Sigmoid colon (tissue), 7 donors: Measurements from ENCODE around the gene DLGAP4. TPM values are rescaled to one million over a fixed set of nuclear protein-coding genes. Genes with fewer than 3 reads are reported as not detected.

ENCODE experiments used
- DNase-seq: peaks from one replicate; pipeline ENCODE4 v3.0.0-alpha.2; 2019
- H3K27ac ChIP-seq, 4 donors: fragments of 200-600 bp; sonication (generic); one replicate each; pipeline ENCODE4 v1.5.1; 2016 to 2019; ENCODE audit warnings: mild to moderate bottlenecking in 1 of 4
- H3K27me3 ChIP-seq, 3 donors: fragments of 200-600 bp; sonication (generic); one replicate each; pipeline ENCODE4 v1.5.1; 2019; ENCODE audit warnings: mild to moderate bottlenecking in 1 of 3
- H3K36me3 ChIP-seq, 4 donors: fragments of 200-600 bp; sonication (generic); one replicate each; pipeline ENCODE4 v1.5.1; 2016 to 2019
- H3K4me1 ChIP-seq, 4 donors: fragments of 200-600 bp; sonication (generic); one replicate each; pipeline ENCODE4 v1.5.1; 2017 to 2019
- H3K4me3 ChIP-seq, 4 donors: fragments of 200-600 bp; sonication (generic); one replicate each; pipeline ENCODE4 v1.5.1; 2017 to 2019; ENCODE audit warnings: mild to moderate bottlenecking in 2 of 4, moderate library complexity in 1 of 4
- H3K9me3 ChIP-seq, 4 donors: fragments of 200-600 bp in 3 of 4; sonication (generic) in 3 of 4; one replicate each; pipeline versions ENCODE4 v1.5.1 to v1.6.1; 2013 to 2019
- EP300 ChIP-seq, 4 donors: sonication (generic); formaldehyde crosslinking; IDR thresholded peaks; one replicate each; pipeline ENCODE4 v1.6.1; 2017; ENCODE audit warnings: antibody characterized with exemption in 4 of 4
- POLR2A ChIP-seq, 2 donors: fragments of 450-650 bp; IDR thresholded peaks; one replicate each; pipeline ENCODE4 v1.6.1; 2016; ENCODE audit warnings: antibody characterized with exemption in 2 of 2, mild to moderate bottlenecking in 2 of 2, moderate library complexity in 2 of 2
- POLR2AphosphoS5 ChIP-seq, 4 donors: sonication (generic); formaldehyde crosslinking; IDR thresholded peaks; one replicate each; pipeline ENCODE4 v1.6.1; 2017; ENCODE audit warnings: antibody characterized with exemption in 4 of 4
- WGBS, 2 donors: extraction: QIAGEN DNeasy Blood & Tissue Kit; methylation state at CpG; one replicate each; pipeline ENCODE4 v1.1.7; 2013; 5-methylcytosine and 5-hydroxymethylcytosine counted together
- intact Hi-C: fragments of 100-400 bp; cut with DNase I; formaldehyde crosslinking; loops from one replicate; pipeline ENCODE4 v1.15.1; 2023
- polyA plus RNA-seq, 3 donors: library from polyadenylated mRNA; stranded (reverse); fragments of 200-250 nt; gene quantifications; one replicate each; pipeline ENCODE4 v1.2.3, GENCODE V29; 2013
- total RNA-seq, 4 donors: library from RNA; depleted of rRNA; stranded (reverse); fragments of >200 nt; gene quantifications; one replicate each; pipeline ENCODE4 v1.1.0, GENCODE V29; 2016
- TF ChIP-seq, protein P1 (sequence below), 4 experiments: fragments of 450-650 bp in 3 of 4; fragments of 200-600 bp in 1 of 4; IDR thresholded peaks; one replicate each; pipeline ENCODE4 v1.5.1; 2016 to 2019; ENCODE audit warnings: antibody characterized with exemption in 4 of 4, mild to moderate bottlenecking in 3 of 4, moderate library complexity in 2 of 4
- donor health status: healthy with polysubstance abuse.
- donor health status: Bipolar disorder and iron deficiency.
- donor health status: healthy.

DLGAP4 gene
- total and polyA plus RNA-seq, 7 donors = 21.0 to 60.7 (median 36.9) TPM

DNA sequence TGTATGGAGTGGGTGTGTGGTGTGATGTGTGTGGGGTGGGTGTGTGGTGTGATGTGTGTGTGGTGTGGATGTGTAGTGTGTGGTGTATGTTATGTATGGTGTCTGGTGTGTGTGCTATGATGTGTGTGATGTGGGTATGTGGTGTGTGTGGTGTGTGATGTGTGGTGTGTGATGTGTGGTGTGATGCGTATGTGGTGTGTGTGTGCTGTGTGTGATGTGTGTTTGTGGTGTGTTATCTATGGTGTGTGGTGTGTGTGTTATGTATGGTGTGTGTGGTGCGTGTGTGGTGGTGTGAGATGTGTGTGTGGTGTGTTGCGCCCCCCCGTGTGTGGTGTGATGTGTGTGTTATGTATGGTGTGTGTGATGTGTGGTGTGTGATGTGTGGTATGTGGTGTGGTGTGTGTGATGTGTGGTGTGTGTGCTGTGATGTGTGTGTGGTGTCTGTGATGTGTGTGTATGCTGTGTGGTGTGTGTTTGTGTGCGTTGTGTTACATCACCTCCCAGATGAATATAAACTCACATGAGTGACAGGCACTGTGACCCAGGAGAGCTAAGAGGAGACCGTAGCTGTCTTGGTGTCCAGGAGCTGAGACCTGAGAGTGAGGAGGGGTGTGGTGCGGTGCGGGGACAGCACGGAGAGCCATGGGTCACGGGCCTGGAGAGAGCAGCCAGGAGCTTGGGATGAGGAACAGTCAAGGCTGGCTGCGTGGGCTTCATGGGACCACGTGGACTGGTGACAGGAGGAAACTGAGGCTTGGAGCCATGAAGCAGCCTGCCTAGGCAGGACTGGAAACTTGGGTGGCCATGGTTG is 8.8 kb downstream of the DLGAP4 start:
- H3K4me3 ChIP-seq = no peak overlapping the region
- no peaks in the 10 kb centered on the region for H3K36me3 ChIP-seq
- peaks cover 0 to 39% (median 19%) of the 10 kb centered on the region in 3 donors for H3K27me3 ChIP-seq
- H3K9me3 ChIP-seq = no peaks in the 10 kb centered on the region
- WGBS, 2 donors = 38 to 57% methylated on average over 11 of the region's 12 CpGs
- no peak overlapping the region for H3K27ac ChIP-seq
- intact Hi-C loops = no loop called here
- DNase-seq = peak; percentile 27
- no peak for TF ChIP-seq POLR2A (IDR thresholded peaks at IDR 0.05)
- TF ChIP-seq POLR2AphosphoS5 (IDR thresholded peaks at IDR 0.05) = no peak
- no peak for TF ChIP-seq EP300 (IDR thresholded peaks at IDR 0.05)
- TF ChIP-seq, protein P1, sequence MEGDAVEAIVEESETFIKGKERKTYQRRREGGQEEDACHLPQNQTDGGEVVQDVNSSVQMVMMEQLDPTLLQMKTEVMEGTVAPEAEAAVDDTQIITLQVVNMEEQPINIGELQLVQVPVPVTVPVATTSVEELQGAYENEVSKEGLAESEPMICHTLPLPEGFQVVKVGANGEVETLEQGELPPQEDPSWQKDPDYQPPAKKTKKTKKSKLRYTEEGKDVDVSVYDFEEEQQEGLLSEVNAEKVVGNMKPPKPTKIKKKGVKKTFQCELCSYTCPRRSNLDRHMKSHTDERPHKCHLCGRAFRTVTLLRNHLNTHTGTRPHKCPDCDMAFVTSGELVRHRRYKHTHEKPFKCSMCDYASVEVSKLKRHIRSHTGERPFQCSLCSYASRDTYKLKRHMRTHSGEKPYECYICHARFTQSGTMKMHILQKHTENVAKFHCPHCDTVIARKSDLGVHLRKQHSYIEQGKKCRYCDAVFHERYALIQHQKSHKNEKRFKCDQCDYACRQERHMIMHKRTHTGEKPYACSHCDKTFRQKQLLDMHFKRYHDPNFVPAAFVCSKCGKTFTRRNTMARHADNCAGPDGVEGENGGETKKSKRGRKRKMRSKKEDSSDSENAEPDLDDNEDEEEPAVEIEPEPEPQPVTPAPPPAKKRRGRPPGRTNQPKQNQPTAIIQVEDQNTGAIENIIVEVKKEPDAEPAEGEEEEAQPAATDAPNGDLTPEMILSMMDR (IDR thresholded peaks at IDR 0.05) = no peak
- no peaks in the 10 kb centered on the region for H3K4me1 ChIP-seq

DNA sequence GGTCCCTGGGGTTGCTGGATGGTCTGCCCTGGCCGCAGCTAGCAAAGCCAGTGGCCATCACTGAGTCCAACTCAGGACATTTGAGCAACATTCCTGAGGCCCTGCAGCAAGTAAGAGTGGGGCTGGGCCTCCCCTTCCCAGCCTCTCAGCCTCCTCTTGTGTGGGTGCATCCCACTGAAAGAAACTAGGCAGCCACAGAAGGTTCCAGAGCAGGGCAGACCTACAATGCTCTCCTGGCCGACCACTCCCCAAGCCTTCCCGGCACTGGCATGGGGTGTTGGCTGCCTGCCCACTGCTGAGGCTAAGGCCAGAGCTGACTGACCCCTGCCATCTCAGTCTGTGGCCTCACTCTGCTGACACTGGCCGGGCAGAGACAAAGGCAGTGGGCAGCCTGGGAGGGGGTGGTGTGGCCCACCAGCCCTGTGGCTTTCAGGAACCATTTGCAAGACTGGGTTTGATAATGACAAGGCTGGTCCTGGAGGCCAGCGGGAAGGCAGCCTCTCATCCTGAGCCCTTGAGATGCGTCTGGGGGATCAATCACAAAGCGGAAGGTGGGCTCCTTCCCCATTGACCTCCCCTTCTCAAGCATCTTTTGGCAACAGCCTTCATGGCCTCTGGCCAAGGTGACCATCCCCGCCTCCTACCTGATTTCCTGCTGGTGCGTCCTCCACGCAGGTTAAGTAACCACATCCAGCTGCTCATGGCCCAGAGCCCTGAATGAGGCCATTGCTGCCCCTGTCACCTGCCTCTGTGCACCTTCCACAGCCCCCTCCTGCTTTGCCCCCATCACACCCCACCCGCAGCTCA is 9.6 kb downstream of the DLGAP4 start:
- intact Hi-C loops = no loop called here
- no peaks in the 10 kb centered on the region for H3K36me3 ChIP-seq
- H3K4me3 ChIP-seq = no peak overlapping the region
- peak; percentile 56 for DNase-seq
- WGBS, 2 donors = 45 to 64% methylated on average over 11 of the region's 11 CpGs
- H3K27ac ChIP-seq = no peak overlapping the region
- TF ChIP-seq, protein P1 (IDR thresholded peaks at IDR 0.05) = no peak
- no peak for TF ChIP-seq POLR2AphosphoS5 (IDR thresholded peaks at IDR 0.05)
- no peak for TF ChIP-seq EP300 (IDR thresholded peaks at IDR 0.05)
- TF ChIP-seq POLR2A (IDR thresholded peaks at IDR 0.05) = no peak
- H3K27me3 ChIP-seq = peaks cover 0 to 40% (median 19%) of the 10 kb centered on the region in 3 donors
- H3K9me3 ChIP-seq = no peaks in the 10 kb centered on the region
- no peaks in the 10 kb centered on the region for H3K4me1 ChIP-seq

DNA sequence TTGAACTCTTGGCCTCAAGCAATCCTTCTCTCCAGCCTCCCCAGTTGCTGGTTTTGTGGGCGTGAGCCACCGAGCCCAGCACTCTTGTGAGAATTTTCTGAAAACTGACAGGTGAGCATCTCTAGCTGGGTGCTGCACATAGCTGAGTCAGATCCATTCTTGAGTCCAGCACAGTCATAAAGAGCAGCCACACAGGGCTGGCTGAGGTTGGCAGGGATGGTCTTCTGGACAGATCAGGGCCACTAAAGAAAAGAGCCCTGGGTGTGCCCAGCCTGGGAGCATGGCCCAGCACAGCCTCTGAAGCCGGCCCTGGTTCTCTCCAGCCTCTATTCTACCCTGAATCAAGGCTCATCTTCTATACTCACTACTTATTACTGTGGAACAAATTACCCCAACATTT is 11.5 kb downstream of the DLGAP4 start:
- intact Hi-C loops = no loop called here
- TF ChIP-seq, protein P1 (IDR thresholded peaks at IDR 0.05) = no peak
- TF ChIP-seq POLR2AphosphoS5 (IDR thresholded peaks at IDR 0.05) (no peak), EP300 (IDR thresholded peaks at IDR 0.05) (no peak), POLR2A (IDR thresholded peaks at IDR 0.05) (no peak)

DNA sequence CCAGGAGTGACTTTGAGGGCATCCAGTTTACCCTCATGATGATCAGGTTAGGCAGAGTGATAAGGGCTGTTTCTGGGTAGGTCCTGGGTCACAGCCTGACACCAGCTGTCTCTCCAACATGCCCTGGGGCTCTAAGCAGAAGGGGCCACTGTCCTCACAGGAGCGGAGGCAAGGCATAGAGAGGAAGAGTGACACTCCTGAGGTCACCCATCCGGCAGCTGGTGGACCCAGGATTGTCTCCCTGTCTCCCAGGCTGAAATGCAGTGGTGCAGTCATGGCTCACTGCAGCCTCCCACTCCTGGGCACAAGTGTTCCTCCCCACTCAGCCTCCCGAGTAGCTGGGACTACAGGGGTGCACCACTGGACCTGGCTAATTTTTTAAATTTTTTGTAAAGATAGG is 12.0 kb downstream of the DLGAP4 start:
- no peaks in the 10 kb centered on the region for H3K9me3 ChIP-seq
- TF ChIP-seq POLR2A (IDR thresholded peaks at IDR 0.05) = no peak
- no peak for TF ChIP-seq EP300 (IDR thresholded peaks at IDR 0.05)
- TF ChIP-seq, protein P1 (IDR thresholded peaks at IDR 0.05) = no peak
- intact Hi-C loops = no loop called here
- H3K27me3 ChIP-seq = peaks cover 0 to 25% (median 9%) of the 10 kb centered on the region in 3 donors
- H3K36me3 ChIP-seq = no peaks in the 10 kb centered on the region
- no peak for DNase-seq
- H3K4me3 ChIP-seq = no peak overlapping the region
- 70 to 74% methylated on average over 3 of the region's 3 CpGs for WGBS, 2 donors
- H3K4me1 ChIP-seq = no peaks in the 10 kb centered on the region
- no peak overlapping the region for H3K27ac ChIP-seq

More for the DNA sequence above, 11.5 kb downstream of the DLGAP4 start:
- H3K27me3 ChIP-seq = peaks cover 0 to 30% (median 14%) of the 10 kb centered on the region in 3 donors
- H3K4me3 ChIP-seq = no peak overlapping the region
- H3K4me1 ChIP-seq = no peaks in the 10 kb centered on the region
- H3K27ac ChIP-seq = no peak overlapping the region
- WGBS, 2 donors = 72 to 88% methylated on average over 3 of the region's 3 CpGs
- no peaks in the 10 kb centered on the region for H3K9me3 ChIP-seq
- H3K36me3 ChIP-seq = no peaks in the 10 kb centered on the region
- DNase-seq = no peak
